HG02981 (cell line): ENCODE results near the gene PDGFC.

ENCODE experiments used
- ATAC-seq: cut with Tn5 transposase; IDR thresholded peaks from one replicate; pipeline ENCODE4 v1.9.1; 2021; ENCODE audit warnings: mild to moderate bottlenecking, moderate library complexity; ENCODE audit not compliant: unreplicated experiment

Gene PDGFC

DNA sequence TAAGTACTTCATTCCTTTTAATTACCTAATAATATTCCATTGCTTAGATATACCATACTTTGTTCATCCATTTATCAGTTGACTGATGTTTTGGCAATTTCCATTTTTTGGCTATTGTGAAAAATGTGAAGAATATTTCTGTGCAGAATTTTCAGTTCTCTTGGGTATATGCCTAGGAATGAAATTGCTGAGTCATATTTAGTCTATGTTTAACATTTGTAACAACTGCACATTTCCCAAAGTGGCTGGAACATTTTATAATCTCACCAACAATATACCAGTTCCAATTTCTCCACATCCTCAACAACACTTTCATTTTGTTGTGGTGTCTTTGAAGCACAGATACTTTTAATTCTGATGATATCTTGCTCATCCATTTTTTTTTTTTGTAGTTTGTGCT lies 215.5 kb downstream of the PDGFC start:
- no peak for ATAC-seq

DNA sequence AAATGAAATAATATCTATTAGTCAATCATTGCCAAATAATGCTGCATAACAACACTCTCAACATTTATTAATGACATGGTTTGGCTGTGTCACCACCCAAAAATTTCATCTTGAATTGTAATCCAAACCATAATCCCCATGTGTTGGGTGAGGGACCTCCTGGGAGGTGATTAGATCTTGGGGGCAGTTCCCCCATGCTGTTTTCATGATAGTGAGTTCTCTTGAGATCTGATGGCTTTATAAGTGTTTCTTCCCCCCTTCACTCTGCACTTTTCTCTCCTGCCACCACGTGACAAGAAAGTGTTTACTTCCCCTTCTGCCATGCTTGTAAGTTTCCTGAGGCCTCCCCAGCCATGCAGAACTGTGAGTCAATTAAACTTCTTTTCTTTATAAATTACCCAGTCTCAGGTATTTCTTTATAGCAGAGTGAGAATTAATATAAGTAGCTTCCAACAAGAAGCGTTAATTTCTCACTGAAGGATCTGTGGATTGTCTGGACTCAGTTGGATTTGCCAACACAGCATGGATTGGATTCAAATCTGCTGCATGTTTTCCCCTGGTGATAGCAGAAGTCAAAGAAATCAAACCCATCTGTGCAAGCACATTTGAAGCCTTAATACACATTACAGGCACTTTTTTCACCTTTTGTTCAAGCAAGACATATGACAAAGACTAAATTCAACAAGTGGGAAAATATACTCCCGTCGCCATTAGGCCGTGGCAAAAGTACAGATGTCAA lies 216.6 kb downstream of the PDGFC start:
- ATAC-seq, result no peak

DNA sequence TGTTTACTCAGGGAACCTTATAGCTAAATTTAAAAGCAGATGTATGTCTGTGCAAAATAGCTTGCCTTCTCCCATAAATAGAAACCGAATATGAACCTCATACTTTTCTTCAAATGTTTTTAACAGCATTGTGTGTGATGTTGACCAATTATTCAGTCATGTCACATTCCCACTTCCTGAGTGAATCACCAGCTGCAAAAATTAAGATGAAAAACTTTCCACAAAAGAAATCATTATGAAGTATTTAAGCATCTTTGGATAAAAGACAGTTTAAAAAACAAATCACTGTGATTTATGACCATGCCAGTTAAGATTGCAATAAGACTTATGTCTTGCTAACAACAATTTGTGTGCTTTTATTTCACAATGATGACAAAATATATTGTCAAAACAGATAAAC lies 220.1 kb downstream of the PDGFC start:
- no peak for ATAC-seq

DNA sequence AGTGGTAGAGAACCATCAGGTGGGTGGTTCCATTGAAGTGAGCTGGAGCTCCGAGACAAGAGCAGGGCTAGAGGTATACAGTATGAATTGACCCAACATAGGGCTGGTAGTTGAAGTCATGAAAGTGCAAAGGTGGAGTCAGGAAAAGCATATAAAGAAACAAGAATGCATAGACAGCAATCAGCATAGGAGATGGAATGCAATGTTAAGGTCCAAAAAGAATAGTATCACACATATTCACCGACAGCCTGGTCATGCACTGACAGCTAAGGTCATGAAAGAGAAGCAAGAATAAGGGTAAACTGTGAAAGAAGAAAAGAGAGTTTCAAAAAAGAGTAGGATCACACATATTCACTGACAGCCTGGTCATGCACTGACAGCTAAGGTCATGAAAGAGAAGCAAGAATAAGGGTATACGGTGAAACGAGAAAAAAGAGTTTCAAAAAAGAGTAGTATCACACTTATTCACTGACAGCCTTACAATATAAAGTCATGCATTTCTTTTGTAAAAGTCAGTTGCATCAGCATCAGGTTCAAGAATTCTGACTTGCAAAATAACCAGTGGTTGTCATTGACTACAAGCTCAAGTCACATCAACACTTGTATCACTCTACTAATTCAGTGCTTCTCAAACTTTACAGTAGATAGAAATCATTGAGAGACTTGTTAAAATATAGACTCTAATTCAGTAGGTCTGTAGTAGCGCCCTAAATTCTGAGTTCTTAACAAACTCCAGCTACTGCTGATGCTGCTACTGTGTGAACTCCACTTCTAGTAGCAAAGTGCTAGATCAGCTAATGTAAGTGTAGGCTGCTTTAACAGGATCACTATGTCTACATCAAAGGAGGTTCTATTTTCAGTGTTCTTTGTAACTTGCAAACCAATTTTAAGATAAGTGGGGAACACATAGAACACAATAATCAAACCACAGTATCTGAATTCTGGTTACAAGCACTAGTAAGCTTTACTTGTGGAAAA lies 221.9 kb downstream of the PDGFC start:
- ATAC-seq, result no peak

DNA sequence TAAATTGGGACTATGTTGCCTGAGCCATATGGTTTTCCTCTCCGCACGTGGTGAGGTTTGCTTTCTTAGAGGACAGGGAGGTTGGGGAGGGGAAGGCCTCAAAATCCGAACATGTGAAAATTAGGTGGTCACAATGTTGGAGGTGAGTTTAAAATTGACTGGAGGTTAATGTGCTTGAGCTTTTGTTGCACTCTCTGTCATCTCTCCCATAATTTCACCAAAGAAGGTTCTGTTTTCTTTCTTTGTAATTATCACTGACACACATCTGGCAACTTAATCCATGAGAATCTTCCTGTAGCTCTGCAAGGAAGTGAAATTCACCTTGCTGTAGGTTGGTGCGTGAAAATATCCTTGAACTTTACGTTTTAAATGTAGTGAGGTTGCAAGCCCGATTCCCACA lies 225.5 kb downstream of the PDGFC start:
- no peak for ATAC-seq

DNA sequence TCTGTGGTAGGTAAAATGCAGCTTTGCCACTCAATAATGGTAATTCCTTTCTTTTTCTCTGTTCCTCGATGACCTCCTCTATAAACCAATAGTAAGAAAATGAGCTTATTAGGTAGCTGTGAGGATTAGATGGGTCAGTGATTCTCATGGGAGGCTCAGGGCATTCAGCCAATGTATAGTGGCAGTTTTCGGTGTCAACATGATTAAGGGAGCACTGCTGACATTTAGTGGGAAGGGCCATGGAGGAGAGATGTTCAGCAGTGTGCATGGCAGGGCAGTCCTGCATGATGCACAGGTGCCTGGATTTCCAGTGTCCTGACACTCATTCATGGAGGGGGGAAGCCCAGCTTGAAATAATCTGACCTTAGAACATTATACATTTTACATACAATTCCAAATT lies 232.8 kb downstream of the PDGFC start:
- no peak for ATAC-seq

DNA sequence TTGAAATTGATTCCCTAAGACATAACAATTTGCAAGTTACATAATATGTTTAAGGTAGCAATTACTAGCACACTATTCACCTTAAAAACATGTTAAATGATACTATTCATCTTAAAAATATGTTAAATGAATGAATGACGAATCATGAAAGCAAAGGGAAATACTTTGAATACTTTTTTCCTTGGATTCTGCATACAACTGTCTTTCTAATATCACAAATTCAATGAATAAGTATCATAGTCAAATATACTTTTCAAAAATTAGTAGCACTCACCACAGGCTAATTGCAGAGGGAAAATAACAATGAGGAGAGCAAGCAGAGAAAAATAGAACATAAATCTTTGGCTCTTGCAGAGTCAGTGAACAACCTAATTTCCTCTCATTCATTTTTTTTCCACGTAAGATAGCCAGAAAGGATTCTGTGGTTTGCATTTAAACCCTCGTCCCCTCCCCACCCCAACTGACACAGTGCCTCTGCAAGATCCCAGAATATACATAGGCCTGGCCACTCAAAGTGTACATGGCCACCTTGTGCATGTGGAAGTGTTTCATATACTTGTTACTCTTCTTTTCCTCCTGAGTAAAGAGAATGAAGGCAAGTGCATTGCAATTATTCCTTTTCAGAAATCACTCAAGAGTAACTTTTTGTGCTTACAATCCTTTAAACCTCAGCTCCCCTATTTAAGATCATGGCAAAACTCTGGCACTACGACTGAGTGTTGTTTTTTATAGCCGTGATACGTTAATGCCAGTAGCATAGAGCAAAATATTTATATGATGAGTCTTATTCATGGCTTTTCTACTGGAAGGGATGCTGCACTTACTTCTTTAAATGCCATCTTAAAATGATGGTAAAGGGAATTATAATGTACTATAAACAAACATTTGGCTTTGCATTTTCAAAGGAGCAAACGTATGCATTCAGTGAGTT lies 236.4 kb downstream of the PDGFC start:
- no peak for ATAC-seq

DNA sequence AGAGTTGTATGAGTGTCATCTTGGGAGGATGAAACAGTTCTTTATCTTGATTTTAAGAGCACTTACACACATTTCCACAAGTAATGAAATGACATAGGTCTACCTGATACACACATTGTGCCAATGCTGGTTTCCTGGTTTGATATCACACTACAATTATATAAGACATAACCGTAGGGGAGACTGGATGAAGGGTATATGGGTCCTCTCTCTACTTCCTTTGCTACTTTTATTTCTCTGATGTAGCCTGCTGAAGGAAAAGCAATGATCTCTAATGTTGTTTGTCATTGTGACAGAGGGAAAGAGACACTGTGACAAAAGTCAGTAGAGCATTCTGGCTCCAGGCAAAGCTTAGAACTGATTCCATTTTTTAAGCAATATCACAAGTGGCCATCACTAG lies 238.0 kb downstream of the PDGFC start:
- no peak for ATAC-seq

DNA sequence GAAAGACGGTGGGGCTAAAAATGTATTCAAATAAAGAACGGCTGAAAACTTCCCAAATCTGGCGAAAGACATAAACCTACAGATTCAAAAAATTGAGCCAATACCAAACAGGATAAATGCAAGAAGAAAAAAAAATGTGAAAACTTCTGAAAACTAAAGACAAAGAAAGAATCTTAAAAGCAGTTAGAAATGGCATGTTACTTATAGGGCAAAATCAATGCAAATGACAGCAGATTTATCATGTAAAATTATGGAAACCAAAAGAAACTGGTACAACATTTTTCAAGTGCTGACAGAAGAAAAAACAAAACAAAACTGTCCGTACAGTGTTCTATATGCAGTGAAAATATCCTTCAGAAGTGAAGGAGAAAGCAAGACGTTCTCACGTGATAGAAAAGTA lies 239.0 kb downstream of the PDGFC start:
- no peak for ATAC-seq

DNA sequence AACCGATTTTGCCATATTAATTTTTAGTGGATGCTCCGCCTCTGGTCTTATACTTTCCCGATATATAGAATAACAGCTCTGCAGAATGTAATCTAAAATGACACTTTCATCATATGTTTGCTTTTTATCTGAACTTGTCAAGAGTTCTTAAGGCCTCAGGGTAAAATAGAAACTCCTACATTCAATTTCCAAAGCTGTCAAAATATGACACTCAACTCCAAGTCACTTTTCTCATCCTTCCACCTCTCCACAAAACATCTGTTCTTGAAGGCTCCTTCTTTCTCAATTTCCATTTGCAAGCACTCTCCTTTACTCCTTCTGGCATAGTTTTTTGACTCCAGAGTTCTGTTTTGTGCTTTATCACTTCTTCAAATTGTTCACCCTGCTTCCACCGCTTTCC lies 242.2 kb downstream of the PDGFC start:
- no peak for ATAC-seq

DNA sequence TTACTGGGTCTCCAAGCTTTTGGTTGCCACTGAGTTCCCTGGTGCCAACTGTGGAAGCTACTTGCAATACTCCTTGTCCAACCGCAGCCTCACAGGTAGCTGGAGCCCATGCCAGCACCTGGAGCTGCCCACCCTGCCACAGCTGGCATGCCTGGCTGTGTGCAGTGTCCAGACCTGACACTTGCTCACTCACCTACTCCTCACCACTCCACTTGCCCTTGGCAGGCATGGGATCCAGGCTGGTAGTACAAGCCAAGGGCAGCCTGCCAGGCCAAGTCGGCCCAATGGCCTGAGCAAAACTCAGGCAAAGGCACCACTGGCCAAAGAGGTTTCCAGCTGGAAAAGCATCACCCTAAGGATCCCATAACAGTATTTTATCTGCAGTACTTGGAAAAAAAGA lies 246.3 kb downstream of the PDGFC start:
- no peak for ATAC-seq

DNA sequence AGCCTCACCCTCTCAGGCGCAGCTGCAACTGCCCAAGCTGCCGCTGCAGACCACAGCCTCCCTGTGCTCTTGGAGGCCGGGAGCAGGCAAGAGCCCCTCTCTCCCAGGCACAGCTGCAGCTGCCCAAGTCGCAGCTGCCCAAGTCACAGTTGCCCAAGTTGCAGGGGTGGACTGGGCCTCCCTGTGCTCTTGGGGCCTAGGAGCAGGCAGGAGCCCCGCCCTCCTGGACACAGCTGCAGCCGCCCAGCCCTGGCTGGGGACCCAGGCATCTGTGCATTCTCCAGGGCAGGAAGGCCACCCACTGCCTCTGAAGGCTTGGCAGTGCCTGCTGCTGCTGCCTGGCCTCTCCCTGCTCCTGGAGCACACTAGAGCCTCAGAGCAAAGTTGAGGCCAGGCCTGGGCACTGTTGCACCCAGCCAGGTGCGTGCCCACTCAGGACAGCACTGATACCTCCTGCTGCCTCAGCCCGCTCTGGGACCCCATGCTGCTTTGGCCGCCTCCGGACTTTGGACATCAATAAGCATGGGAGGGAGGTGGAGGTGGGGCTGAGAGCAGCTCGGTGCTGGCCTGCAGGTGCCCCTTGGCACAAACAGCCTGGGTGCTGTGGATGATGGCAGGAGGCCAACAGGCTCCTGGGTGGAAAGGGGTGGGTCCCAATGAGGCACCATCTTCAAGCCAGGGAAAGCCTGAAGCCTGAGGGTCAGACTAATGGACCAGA lies 247.5 kb downstream of the PDGFC start:
- ATAC-seq, result no peak

DNA sequence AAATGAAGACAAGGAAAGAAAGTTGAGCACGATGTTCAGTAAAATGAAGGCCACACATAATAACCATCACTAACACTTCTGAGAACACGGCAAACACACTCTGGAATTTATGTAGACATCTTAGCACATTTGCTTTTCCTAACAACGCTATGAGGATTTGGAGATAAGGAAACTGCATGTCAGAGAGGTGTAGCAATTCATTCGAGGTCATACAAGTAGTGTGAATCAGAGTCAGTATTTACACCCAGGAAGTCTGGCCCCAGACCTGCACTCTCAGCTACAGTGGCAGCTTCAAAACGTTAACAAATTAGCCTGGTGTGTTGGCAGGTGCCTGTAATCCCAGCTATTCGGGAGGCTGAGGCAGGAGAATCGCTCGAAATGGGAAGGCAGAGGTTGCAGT lies 253.4 kb downstream of the PDGFC start:
- ATAC-seq, result no peak

DNA sequence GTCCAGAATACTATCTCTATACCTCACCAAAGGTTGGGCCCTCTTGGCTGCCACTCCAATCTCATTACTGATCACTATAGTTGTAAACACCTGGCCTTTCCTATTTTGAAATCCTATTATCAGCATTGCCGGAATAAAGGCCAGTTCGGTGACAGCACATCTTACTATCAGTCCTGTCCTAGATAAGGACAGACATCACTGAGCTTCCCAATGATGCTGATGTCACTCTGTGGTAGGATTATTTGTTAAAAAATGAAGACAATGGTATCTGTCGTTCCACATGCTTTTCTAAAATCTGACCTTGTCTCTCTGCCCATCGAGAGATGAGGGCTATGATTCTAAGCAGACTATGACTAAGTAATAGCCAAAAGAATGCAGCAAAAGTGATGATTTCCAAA lies 260.4 kb downstream of the PDGFC start:
- ATAC-seq, result no peak
